COR-L47 (cell line): ENCODE results near the gene RSPO3.
"Not testable (repeated sequence)": the region's sequence is repeated elsewhere in the genome, so short reads cannot be mapped to it uniquely, and the experiment has no call there.

Source experiments
- DNase-seq: peaks from one replicate; lab custom pipeline; 2025; lab: John Stamatoyannopoulos, UW

The RSPO3 gene

GRCh38 chr6:127206531-127207095 is 88.1 kb downstream of the RSPO3 start:
- no peak for DNase-seq

DNA sequence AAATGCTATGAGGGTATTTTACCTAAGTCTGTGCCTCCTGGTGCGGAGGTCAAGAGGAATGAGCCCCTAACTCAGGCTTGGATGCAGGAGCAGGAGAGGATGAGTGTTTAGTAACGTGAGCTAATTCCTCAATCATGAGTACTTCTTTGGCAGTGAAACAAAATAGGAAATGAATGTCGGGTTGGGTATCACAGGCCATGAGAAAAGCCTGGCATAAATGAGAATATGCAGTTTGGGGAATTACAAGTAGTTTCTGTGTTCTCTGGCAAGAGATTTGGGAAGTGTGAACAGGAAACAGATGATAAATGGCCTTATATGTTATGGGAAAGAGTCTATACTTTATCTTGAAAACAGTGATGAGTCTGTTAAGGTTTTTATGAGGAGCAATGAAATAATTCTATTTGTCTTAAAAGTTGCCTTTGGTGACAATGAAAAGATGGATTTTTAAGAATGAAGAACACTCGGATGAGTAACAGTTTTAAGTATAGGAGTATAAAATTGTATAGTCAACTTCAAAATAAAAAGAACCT is 89.2 kb downstream of the RSPO3 start:
- DNase-seq = no peak

DNA sequence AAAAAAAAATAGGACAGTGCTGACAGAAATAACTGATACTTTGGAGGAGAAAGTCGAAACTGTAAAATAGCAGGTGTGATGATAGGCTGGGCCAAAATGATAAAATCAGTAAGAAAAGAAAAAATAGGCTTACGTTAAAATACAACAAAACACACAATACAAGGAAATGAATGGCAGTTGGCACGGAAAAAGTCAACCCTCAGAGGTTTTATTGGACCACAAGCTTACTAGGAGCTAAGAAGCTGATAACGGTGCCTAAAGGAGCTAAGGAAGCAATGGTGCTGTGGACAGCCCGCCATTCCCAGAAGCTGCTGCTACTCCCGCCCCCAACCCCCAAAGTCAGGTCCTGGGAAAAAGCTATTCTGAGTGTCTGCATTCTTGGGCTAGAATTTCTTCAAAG is 92.3 kb downstream of the RSPO3 start:
- no peak for DNase-seq

DNA sequence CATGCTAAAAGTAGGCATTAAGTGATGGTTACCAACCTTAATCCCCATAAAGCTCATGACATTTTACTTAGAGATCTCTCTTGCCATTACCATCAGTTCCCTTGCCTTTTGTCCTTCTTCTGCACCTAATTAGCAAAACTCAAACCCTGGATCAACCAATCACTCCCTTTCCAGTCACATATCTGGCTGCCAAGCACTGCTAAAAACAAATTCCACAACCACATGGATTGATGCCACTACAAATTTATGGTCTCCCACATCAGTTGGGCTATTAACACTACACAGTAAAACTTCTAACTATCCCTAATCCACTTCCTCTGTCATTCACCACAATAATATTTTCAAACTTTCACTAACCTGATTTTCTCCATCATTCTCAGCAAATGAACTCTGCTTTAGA is 93.9 kb downstream of the RSPO3 start:
- no peak for DNase-seq

DNA sequence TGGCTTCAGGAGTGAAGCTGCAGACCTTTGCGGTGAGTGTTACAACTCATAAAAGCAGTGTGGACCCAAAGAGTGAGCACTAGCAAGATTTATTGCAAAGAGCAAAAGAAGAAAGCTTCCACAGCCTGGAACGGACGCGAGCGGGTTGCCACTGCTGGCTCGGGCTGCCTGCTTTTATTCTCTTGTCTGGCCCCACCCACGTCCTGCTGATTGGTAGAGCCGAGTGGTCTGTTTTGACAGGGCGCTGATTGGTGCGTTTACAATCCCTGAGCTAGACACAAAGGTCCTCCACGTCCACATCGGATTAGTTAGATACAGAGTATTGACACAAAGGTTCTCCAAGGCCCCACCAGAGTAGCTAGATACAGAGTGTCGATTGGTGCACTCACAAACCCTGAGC is 95.6 kb downstream of the RSPO3 start:
- not testable (repeated sequence) for DNase-seq

DNA sequence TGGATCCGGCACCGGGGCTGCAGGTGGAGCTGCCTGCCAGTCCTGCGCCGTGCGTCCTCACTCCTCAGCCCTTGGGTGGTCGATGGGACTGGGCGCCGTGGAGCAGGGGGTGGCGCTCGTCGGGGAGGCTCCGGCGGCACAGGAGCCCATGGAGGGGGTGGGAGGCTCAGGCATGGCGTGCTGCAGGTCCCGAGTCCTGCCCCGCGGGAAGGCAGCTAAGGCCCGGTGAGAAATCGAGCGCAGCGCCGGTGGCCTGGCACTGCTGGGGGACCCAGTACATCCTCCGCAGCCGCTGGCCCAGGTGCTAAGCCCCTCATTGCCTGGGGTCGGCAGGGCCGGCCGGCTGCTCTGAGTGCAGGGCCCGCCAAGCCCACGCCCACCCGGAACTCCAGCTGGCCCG is 96.1 kb downstream of the RSPO3 start:
- not testable (repeated sequence) for DNase-seq

DNA sequence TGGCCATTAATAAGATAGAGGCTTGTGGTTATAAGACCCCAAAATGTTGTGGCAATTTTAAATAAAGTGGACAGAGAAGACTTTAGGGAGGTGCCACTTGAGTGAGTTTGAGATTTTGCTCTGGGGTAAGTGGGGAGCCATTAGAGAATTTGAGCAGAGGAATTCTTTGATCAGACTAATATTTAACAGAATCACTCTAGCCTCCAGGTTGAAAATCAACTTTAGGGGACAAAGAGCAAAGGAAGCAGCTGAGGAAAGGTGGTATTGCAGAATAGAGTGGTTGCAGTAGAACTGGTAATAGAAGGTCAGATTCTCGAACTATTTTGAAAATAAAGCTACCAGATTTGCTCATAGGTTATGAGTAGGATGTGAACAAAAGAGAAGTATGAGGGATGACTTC is 97.5 kb downstream of the RSPO3 start:
- no peak for DNase-seq

GRCh38 chr6:127216810-127217789 is 98.6 kb downstream of the RSPO3 start:
- no peak for DNase-seq

- no peak for DNase-seq
Measured at GRCh38 chr6:127219869-127220268, 101.4 kb downstream of the RSPO3 start.

GRCh38 chr6:127221201-127221600 is 102.7 kb downstream of the RSPO3 start:
- DNase-seq = no peak

DNA sequence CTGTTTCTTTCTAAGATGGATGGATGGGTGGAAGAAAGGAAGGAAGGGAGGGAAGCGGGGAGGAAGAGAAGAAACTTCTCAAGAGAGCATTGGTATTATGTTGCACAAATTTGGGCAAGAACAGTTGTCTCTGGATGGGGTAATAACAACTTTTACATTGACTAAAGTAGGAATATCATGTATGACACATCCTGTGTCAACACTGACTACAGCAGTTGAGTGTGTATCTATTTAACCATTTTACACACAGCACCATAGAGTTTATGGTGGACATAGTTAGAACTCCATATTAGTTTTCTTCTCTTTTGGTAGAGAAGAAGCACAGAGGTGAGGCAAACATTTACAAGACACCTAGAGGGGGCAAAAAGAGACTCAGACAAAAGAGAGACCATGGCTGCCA is 103.9 kb downstream of the RSPO3 start:
- DNase-seq = no peak

GRCh38 chr6:127225497-127225896 is 107.0 kb downstream of the RSPO3 start:
- DNase-seq = no peak

- DNase-seq = not testable (repeated sequence)
Measured at GRCh38 chr6:127233819-127234218, 115.3 kb downstream of the RSPO3 start.

DNA sequence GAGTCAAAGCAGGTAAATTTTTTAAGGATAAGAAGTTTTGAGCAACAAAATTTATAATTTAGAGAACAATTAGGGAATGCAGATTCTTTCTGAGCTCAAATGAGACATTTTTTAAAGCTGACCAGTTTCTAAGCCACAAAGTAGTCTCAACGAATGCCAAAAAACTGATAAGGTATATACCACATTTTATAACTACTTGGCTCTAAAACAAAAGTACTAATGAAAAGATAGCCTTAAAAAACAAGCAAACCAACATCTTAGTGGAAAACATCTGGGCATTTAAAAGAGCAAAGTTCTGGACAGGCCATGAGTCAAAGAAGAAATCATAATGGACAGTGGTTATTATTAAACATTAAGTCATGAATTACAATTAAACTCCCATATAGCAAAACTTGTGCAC is 125.0 kb downstream of the RSPO3 start:
- DNase-seq = no peak
